ENCODE results near the gene SORD.
"Not testable (repeated sequence)": the region's sequence is repeated elsewhere in the genome, so short reads cannot be mapped to it uniquely, and the experiment has no call there.

The SORD gene

GRCh38 chr15:45069942-45070360 lies 47.0 kb downstream of the SORD start:
- not testable (repeated sequence) for DNase-seq

GRCh38 chr15:45073602-45074001 lies 50.6 kb downstream of the SORD start:
- DNase-seq: not testable (repeated sequence)

GRCh38 chr15:45075440-45076320 lies 52.7 kb downstream of the SORD start:
- not testable (repeated sequence) for DNase-seq

GRCh38 chr15:45077391-45077790 lies 54.4 kb downstream of the SORD start:
- DNase-seq: not testable (repeated sequence)

GRCh38 chr15:45079201-45079600 lies 56.2 kb downstream of the SORD start:
- not testable (repeated sequence) for DNase-seq

- DNase-seq: not testable (repeated sequence)
Measured at GRCh38 chr15:45079628-45080246, 56.7 kb downstream of the SORD start.

- DNase-seq: not testable (repeated sequence)
Measured at GRCh38 chr15:45080593-45080992, 57.6 kb downstream of the SORD start.

- DNase-seq: not testable (repeated sequence)
Measured at GRCh38 chr15:45082412-45082811, 59.4 kb downstream of the SORD start.

GRCh38 chr15:45083223-45083622 lies 60.2 kb downstream of the SORD start:
- no peak for DNase-seq

- no peak for DNase-seq
Measured at GRCh38 chr15:45084163-45084562, 61.2 kb downstream of the SORD start.

GRCh38 chr15:45087513-45087912 lies 64.5 kb downstream of the SORD start:
- no peak for DNase-seq

- DNase-seq: no peak
Measured at GRCh38 chr15:45088801-45089711, 66.1 kb downstream of the SORD start.

GRCh38 chr15:45089712-45090373 lies 66.8 kb downstream of the SORD start:
- DNase-seq: no peak

GRCh38 chr15:45091161-45091560 lies 68.2 kb downstream of the SORD start:
- no peak for DNase-seq

GRCh38 chr15:45091576-45091975 lies 68.6 kb downstream of the SORD start:
- DNase-seq: no peak

GRCh38 chr15:45093013-45093412 lies 70.0 kb downstream of the SORD start:
- no peak for DNase-seq

GRCh38 chr15:45093622-45094357 lies 70.8 kb downstream of the SORD start:
- DNase-seq: no peak

GRCh38 chr15:45094358-45094730 lies 71.3 kb downstream of the SORD start:
- DNase-seq: no peak

GRCh38 chr15:45095661-45096060 lies 72.7 kb downstream of the SORD start:
- DNase-seq: no peak

- no peak for DNase-seq
Measured at GRCh38 chr15:45097466-45097865, 74.5 kb downstream of the SORD start.

- no peak for DNase-seq
Measured at GRCh38 chr15:45099549-45100165, 76.7 kb downstream of the SORD start.
